ENCODE measurements around the gene TAF13.

GRCh38 chr1:109075531-109076490, at the start of gene TAF13:
- TF ChIP-seq CTCF (IDR thresholded peaks at IDR 0.05; ENCODE audit: insufficient read depth, low read depth, low read length) (no peak), EZH2 (IDR thresholded peaks at IDR 0.05; ENCODE audit: insufficient read depth, low read length) (no peak)
